Measurements from ENCODE around the gene MMS22L. TPM values are rescaled to one million over a fixed set of nuclear protein-coding genes. Genes with fewer than 3 reads are reported as not detected.

MMS22L gene
- total and polyA plus RNA-seq, 2 of the 13 experiments (the other 11 are each of a cell fraction or from before 2014, with no cell fraction given): 6.2 to 32.9 TPM

DNA sequence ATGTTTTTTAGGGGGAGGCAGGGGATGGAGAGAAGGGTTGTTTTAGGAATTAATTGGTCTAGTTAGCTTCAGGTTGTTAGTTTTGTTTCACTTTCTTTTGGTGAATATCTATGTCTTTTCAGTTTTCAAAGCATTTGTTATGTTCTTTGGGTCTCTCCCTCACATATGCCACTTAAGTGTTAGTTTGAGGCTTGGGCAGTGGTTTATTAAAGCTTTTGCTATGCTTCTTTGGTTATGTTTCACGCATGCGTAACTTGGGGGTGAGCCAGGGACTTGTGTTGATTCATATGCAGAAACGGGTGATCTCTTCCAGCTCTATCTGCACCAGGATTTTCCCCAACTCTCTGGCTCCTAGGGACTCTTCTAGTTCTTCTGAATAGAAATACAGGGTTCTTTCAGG, 11.4 kb upstream of the MMS22L start:
- no peak overlapping the region for H3K9ac ChIP-seq (ENCODE audit: insufficient read depth, low read depth, low read length)
- FAIRE-seq (no peak), ATAC-seq (no peak), DNase-seq (ENCODE audit: low spot score) (no peak)
- H3K4me1 ChIP-seq (ENCODE audit: insufficient read depth, low read length): no peaks in the 10 kb centered on the region
- H2AFZ ChIP-seq (ENCODE audit: low read length): no peak overlapping the region
- POLR2A ChIA-PET: no interaction called here
- WGBS (ENCODE audit: low lambda C conversion rate): 12% methylated on average over 3 of the region's 3 CpGs
- no peak overlapping the region for H3K4me2 ChIP-seq (ENCODE audit: low read depth, low read length)
- H3K27ac ChIP-seq (ENCODE audit: extremely low read length, insufficient read depth, low read length): no peak overlapping the region
- H3K36me3 ChIP-seq (replicated peaks in 1 of 2; ENCODE audit: control insufficient read depth in 1 of 2, insufficient read depth in 2 of 2, low read length in 2 of 2): no peaks in the 10 kb centered on the region
- BruUV-seq (replicated peaks): no TSS peak
- in situ Hi-C loops (cut with HindIII; ENCODE audit: extremely low pct_ligation_motif_present, low pct_unique_long_range_greater_than_20kb) (no loop called here), intact Hi-C loops (cut with micrococcal nuclease; ENCODE audit: unreplicated experiment) (no loop called here)
- no peaks in the 10 kb centered on the region for H3K79me2 ChIP-seq (ENCODE audit: insufficient read depth, low read length)
- CTCF ChIA-PET (ENCODE audit: low intra/inter-chr PET ratio, low total read pairs): no interaction called here
- H4K20me1 ChIP-seq (ENCODE audit: insufficient read depth, low read length): no peaks in the 10 kb centered on the region
- TF ChIP-seq KMT2B (CRISPR knock-in tag; IDR thresholded peaks at IDR 0.05) (no peak), ZNF629 (CRISPR knock-in tag; conservative IDR thresholded peaks at IDR 0.05) (no peak), AGO2 (optimal IDR thresholded peaks at IDR 0.05; ENCODE audit: low read depth, low read length) (no peak), ZNF260 (CRISPR knock-in tag; IDR thresholded peaks at IDR 0.05; ENCODE audit: borderline replicate concordance, low read depth) (no peak), ZFY (CRISPR knock-in tag; IDR thresholded peaks at IDR 0.05) (no peak), ZNF879 (CRISPR knock-in tag; IDR thresholded peaks at IDR 0.05) (no peak), RFX1 (IDR thresholded peaks at IDR 0.05) (no peak), KLF13 (CRISPR knock-in tag; IDR thresholded peaks at IDR 0.05) (no peak), KAT2B (IDR thresholded peaks at IDR 0.05; ENCODE audit: borderline replicate concordance, low read depth, low read length) (no peak), GFI1 (CRISPR knock-in tag; IDR thresholded peaks at IDR 0.05; ENCODE audit: borderline replicate concordance) (no peak), FOXK2 (IDR thresholded peaks at IDR 0.05) (no peak), ZNF256 (CRISPR knock-in tag; conservative IDR thresholded peaks at IDR 0.05) (no peak), SMARCC2 (IDR thresholded peaks at IDR 0.05) (no peak), HNF4A (CRISPR knock-in tag; IDR thresholded peaks at IDR 0.05) (no peak)
- TF ChIP-seq, protein P1, sequence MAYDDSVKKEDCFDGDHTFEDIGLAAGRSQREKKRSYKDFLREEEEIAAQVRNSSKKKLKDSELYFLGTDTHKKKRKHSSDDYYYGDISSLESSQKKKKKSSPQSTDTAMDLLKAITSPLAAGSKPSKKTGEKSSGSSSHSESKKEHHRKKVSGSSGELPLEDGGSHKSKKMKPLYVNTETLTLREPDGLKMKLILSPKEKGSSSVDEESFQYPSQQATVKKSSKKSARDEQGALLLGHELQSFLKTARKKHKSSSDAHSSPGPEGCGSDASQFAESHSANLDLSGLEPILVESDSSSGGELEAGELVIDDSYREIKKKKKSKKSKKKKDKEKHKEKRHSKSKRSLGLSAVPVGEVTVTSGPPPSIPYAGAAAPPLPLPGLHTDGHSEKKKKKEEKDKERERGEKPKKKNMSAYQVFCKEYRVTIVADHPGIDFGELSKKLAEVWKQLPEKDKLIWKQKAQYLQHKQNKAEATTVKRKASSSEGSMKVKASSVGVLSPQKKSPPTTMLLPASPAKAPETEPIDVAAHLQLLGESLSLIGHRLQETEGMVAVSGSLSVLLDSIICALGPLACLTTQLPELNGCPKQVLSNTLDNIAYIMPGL (CRISPR knock-in tag; IDR thresholded peaks at IDR 0.05; ENCODE audit: borderline replicate concordance in 1 of 2, low read depth in 1 of 2): no peak
- TF ChIP-seq, protein P2, sequence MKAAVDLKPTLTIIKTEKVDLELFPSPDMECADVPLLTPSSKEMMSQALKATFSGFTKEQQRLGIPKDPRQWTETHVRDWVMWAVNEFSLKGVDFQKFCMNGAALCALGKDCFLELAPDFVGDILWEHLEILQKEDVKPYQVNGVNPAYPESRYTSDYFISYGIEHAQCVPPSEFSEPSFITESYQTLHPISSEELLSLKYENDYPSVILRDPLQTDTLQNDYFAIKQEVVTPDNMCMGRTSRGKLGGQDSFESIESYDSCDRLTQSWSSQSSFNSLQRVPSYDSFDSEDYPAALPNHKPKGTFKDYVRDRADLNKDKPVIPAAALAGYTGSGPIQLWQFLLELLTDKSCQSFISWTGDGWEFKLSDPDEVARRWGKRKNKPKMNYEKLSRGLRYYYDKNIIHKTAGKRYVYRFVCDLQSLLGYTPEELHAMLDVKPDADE (CRISPR knock-in tag; IDR thresholded peaks at IDR 0.05): no peak
- TF ChIP-seq, protein P3, sequence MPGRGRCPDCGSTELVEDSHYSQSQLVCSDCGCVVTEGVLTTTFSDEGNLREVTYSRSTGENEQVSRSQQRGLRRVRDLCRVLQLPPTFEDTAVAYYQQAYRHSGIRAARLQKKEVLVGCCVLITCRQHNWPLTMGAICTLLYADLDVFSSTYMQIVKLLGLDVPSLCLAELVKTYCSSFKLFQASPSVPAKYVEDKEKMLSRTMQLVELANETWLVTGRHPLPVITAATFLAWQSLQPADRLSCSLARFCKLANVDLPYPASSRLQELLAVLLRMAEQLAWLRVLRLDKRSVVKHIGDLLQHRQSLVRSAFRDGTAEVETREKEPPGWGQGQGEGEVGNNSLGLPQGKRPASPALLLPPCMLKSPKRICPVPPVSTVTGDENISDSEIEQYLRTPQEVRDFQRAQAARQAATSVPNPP (CRISPR knock-in tag; IDR thresholded peaks at IDR 0.05): no peak
- TF ChIP-seq, protein P4, sequence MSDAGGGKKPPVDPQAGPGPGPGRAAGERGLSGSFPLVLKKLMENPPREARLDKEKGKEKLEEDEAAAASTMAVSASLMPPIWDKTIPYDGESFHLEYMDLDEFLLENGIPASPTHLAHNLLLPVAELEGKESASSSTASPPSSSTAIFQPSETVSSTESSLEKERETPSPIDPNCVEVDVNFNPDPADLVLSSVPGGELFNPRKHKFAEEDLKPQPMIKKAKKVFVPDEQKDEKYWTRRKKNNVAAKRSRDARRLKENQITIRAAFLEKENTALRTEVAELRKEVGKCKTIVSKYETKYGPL (CRISPR knock-in tag; IDR thresholded peaks at IDR 0.05): no peak
- TF ChIP-seq, protein P5, sequence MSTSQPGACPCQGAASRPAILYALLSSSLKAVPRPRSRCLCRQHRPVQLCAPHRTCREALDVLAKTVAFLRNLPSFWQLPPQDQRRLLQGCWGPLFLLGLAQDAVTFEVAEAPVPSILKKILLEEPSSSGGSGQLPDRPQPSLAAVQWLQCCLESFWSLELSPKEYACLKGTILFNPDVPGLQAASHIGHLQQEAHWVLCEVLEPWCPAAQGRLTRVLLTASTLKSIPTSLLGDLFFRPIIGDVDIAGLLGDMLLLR (CRISPR knock-in tag; IDR thresholded peaks at IDR 0.05): no peak
- TF ChIP-seq, protein P6, sequence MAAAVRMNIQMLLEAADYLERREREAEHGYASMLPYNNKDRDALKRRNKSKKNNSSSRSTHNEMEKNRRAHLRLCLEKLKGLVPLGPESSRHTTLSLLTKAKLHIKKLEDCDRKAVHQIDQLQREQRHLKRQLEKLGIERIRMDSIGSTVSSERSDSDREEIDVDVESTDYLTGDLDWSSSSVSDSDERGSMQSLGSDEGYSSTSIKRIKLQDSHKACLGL (CRISPR knock-in tag; IDR thresholded peaks at IDR 0.05): no peak
- peaks cover 4% of the 10 kb centered on the region for H3K9me3 ChIP-seq (ENCODE audit: low read length)
- no peak overlapping the region for H3K4me3 ChIP-seq (replicated peaks in 1 of 3; ENCODE audit: insufficient read depth in 1 of 3, low read depth in 2 of 3, low read length in 3 of 3)
- H3K27me3 ChIP-seq (ENCODE audit: control insufficient read depth in 1 of 2, insufficient read depth in 2 of 2, low read length in 2 of 2): peaks cover 0 to 17% of the 10 kb centered on the region in 2 experiments; a peak in 3 of 5 replicates

Measured in HepG2 (cell line).